Sigmoid colon (tissue), 7 donors: Measurements from ENCODE around the gene TGIF1. TPM values are rescaled to one million over a fixed set of nuclear protein-coding genes. Genes with fewer than 3 reads are reported as not detected.

Experiments
- DNase-seq: peaks from one replicate; pipeline ENCODE4 v3.0.0-alpha.2; 2019
- H3K27ac ChIP-seq, 4 donors: fragments of 200-600 bp; sonication (generic); one replicate each; pipeline ENCODE4 v1.5.1; 2016 to 2019; ENCODE audit warnings: mild to moderate bottlenecking in 1 of 4
- H3K27me3 ChIP-seq, 3 donors: fragments of 200-600 bp; sonication (generic); one replicate each; pipeline ENCODE4 v1.5.1; 2019; ENCODE audit warnings: mild to moderate bottlenecking in 1 of 3
- H3K36me3 ChIP-seq, 4 donors: fragments of 200-600 bp; sonication (generic); one replicate each; pipeline ENCODE4 v1.5.1; 2016 to 2019
- H3K4me1 ChIP-seq, 4 donors: fragments of 200-600 bp; sonication (generic); one replicate each; pipeline ENCODE4 v1.5.1; 2017 to 2019
- H3K4me3 ChIP-seq, 4 donors: fragments of 200-600 bp; sonication (generic); one replicate each; pipeline ENCODE4 v1.5.1; 2017 to 2019; ENCODE audit warnings: mild to moderate bottlenecking in 2 of 4, moderate library complexity in 1 of 4
- H3K9me3 ChIP-seq, 4 donors: fragments of 200-600 bp in 3 of 4; sonication (generic) in 3 of 4; one replicate each; pipeline versions ENCODE4 v1.5.1 to v1.6.1; 2013 to 2019
- CTCF ChIP-seq, 4 experiments: fragments of 450-650 bp in 3 of 4; fragments of 200-600 bp in 1 of 4; IDR thresholded peaks; one replicate each; pipeline ENCODE4 v1.5.1; 2016 to 2019; ENCODE audit warnings: antibody characterized with exemption in 4 of 4, mild to moderate bottlenecking in 3 of 4, moderate library complexity in 2 of 4
- EP300 ChIP-seq, 4 donors: sonication (generic); formaldehyde crosslinking; IDR thresholded peaks; one replicate each; pipeline ENCODE4 v1.6.1; 2017; ENCODE audit warnings: antibody characterized with exemption in 4 of 4
- POLR2A ChIP-seq, 2 donors: fragments of 450-650 bp; IDR thresholded peaks; one replicate each; pipeline ENCODE4 v1.6.1; 2016; ENCODE audit warnings: antibody characterized with exemption in 2 of 2, mild to moderate bottlenecking in 2 of 2, moderate library complexity in 2 of 2
- POLR2AphosphoS5 ChIP-seq, 4 donors: sonication (generic); formaldehyde crosslinking; IDR thresholded peaks; one replicate each; pipeline ENCODE4 v1.6.1; 2017; ENCODE audit warnings: antibody characterized with exemption in 4 of 4
- WGBS, 2 donors: extraction: QIAGEN DNeasy Blood & Tissue Kit; methylation state at CpG; one replicate each; pipeline ENCODE4 v1.1.7; 2013; 5-methylcytosine and 5-hydroxymethylcytosine counted together
- intact Hi-C: fragments of 100-400 bp; cut with DNase I; formaldehyde crosslinking; loops from one replicate; pipeline ENCODE4 v1.15.1; 2023
- polyA plus RNA-seq, 3 donors: library from polyadenylated mRNA; stranded (reverse); fragments of 200-250 nt; gene quantifications; one replicate each; pipeline ENCODE4 v1.2.3, GENCODE V29; 2013
- total RNA-seq, 4 donors: library from RNA; depleted of rRNA; stranded (reverse); fragments of >200 nt; gene quantifications; one replicate each; pipeline ENCODE4 v1.1.0, GENCODE V29; 2016
- donor health status: healthy with polysubstance abuse.
- donor health status: Bipolar disorder and iron deficiency.
- donor health status: healthy.

The TGIF1 gene
- total and polyA plus RNA-seq, 7 donors, result 32.1 to 80.6 (median 49.9) TPM

- TF ChIP-seq CTCF (IDR thresholded peaks at IDR 0.05), result no peak
- no peak for TF ChIP-seq POLR2AphosphoS5 (IDR thresholded peaks at IDR 0.05)
- TF ChIP-seq POLR2A (IDR thresholded peaks at IDR 0.05), result no peak
- no peak for TF ChIP-seq EP300 (IDR thresholded peaks at IDR 0.05)
- H3K4me3 ChIP-seq, result no peak overlapping the region
- no peak for DNase-seq
- no peaks in the 10 kb centered on the region for H3K27me3 ChIP-seq
- H3K27ac ChIP-seq, result no peak overlapping the region
- H3K36me3 ChIP-seq, result no peaks in the 10 kb centered on the region
- no peaks in the 10 kb centered on the region for H3K9me3 ChIP-seq
- peaks cover 0 to 19% (median 13%) of the 10 kb centered on the region in 4 donors for H3K4me1 ChIP-seq
- WGBS, 2 donors, result 68 to 81% methylated on average over 4 of the region's 4 CpGs
- intact Hi-C loops, result no loop called here
Measured at GRCh38 chr18:3442919-3443318, 7.1 kb upstream of the TGIF1 start.

GRCh38 chr18:3444296-3444695, 5.7 kb upstream of the TGIF1 start:
- DNase-seq, result no peak
- no peaks in the 10 kb centered on the region for H3K9me3 ChIP-seq
- intact Hi-C loops, result no loop called here
- no peak overlapping the region for H3K4me3 ChIP-seq
- no peaks in the 10 kb centered on the region for H3K27me3 ChIP-seq
- TF ChIP-seq EP300 (IDR thresholded peaks at IDR 0.05) (no peak), POLR2A (IDR thresholded peaks at IDR 0.05) (no peak), CTCF (IDR thresholded peaks at IDR 0.05) (no peak), POLR2AphosphoS5 (IDR thresholded peaks at IDR 0.05) (no peak)
- peaks cover 0 to 19% (median 13%) of the 10 kb centered on the region in 4 donors for H3K4me1 ChIP-seq
- 95 to 96% methylated on average over 3 of the region's 3 CpGs for WGBS, 2 donors
- H3K36me3 ChIP-seq, result no peaks in the 10 kb centered on the region
- H3K27ac ChIP-seq, result no peak overlapping the region

- 90 to 91% methylated on average over 5 of the region's 5 CpGs for WGBS, 2 donors
- Histone ChIP-seq H3K36me3 (no peaks in the 10 kb centered on the region), H3K9me3 (no peaks in the 10 kb centered on the region), H3K4me3 (no peak overlapping the region), H3K27ac (peak overlapping the region in 1 of 4 donors; percentile 38), H3K27me3 (no peaks in the 10 kb centered on the region), H3K4me1 (peaks cover 0 to 19% (median 13%) of the 10 kb centered on the region in 4 donors)
- intact Hi-C loops, result no loop called here
- DNase-seq, result no peak
- TF ChIP-seq EP300 (IDR thresholded peaks at IDR 0.05) (no peak), CTCF (IDR thresholded peaks at IDR 0.05) (no peak), POLR2AphosphoS5 (IDR thresholded peaks at IDR 0.05) (no peak), POLR2A (IDR thresholded peaks at IDR 0.05) (no peak)
Measured at GRCh38 chr18:3444954-3445353, 5.0 kb upstream of the TGIF1 start.

GRCh38 chr18:3447068-3447894, 2.7 kb upstream of the TGIF1 start:
- Histone ChIP-seq H3K36me3 (no peaks in the 10 kb centered on the region), H3K27me3 (no peaks in the 10 kb centered on the region), H3K9me3 (no peaks in the 10 kb centered on the region), H3K27ac (peak overlapping the region; percentile 97 to 100 (median 99)), H3K4me3 (peak overlapping the region; percentile 67 to 82 (median 78)), H3K4me1 (peaks cover 0 to 13% (median 11%) of the 10 kb centered on the region in 4 donors)
- WGBS, 2 donors, result 4 to 8% methylated on average over 22 of the region's 22 CpGs
- intact Hi-C loops, result no loop called here
- peak; percentile 82 for DNase-seq
- TF ChIP-seq POLR2AphosphoS5 (IDR thresholded peaks at IDR 0.05), result peak in 1 of 4 donors; percentile 20
- no peak for TF ChIP-seq POLR2A (IDR thresholded peaks at IDR 0.05)
- TF ChIP-seq EP300 (IDR thresholded peaks at IDR 0.05), result peak in 1 of 4 donors; percentile 26
